PC-9 (cell line): ENCODE results near the gene ATG2B. TPM values are rescaled to one million over a fixed set of nuclear protein-coding genes. Genes with fewer than 3 reads are reported as not detected.

ENCODE experiments used
- BruUV-seq: library from RNA; stranded (reverse); fragments of 400-500 nt; replicated peaks from 2 replicates; lab custom pipeline; 2021; lab: Mats Ljungman, UMichigan
- CTCF ChIA-PET: fragments of 300-600 bp; sonication (Branson Sonifier 250); formaldehyde crosslinking; loops from one replicate; lab custom pipeline; 2022; ENCODE audit warnings: antibody characterized with exemption; lab: Charles Lee
- POLR2A ChIA-PET: fragments of 300-600 bp; sonication (Branson Sonifier 250); formaldehyde crosslinking; loops from one replicate; lab custom pipeline; 2022; ENCODE audit warnings: antibody characterized with exemption; ENCODE audit not compliant: unreplicated experiment; lab: Charles Lee
- DNase-seq, 2 experiments: peaks; one replicate each; pipeline versions ENCODE4 v3.0.0 to v3.0.0-alpha.2; 2015 to 2022; ENCODE audit warnings: mixed read lengths in 1 of 2
- H2AFZ ChIP-seq: fragments of 200-600 bp; sonication (generic); 2 replicates; pipeline ENCODE4 v1.8.1; 2017; ENCODE audit warnings: antibody characterized with exemption
- H3F3A ChIP-seq: fragments of 200-600 bp; sonication (generic); 2 replicates; pipeline ENCODE4 v1.8.1; 2017; ENCODE audit warnings: antibody characterized with exemption, mild to moderate bottlenecking, low read depth; ENCODE audit not compliant: insufficient read depth
- H3K27ac ChIP-seq: fragments of 200-600 bp; sonication (generic); 2 replicates; pipeline ENCODE4 v1.6.1; 2016; ENCODE audit warnings: mixed run types
- H3K27me3 ChIP-seq: fragments of 200-600 bp; sonication (generic); 2 replicates; pipeline ENCODE4 v1.6.1; 2016; ENCODE audit warnings: low read depth, mixed run types; ENCODE audit not compliant: insufficient read depth
- H3K36me3 ChIP-seq: fragments of 200-600 bp; sonication (generic); 2 replicates; pipeline ENCODE4 v1.6.1; 2016; ENCODE audit warnings: low read depth, mixed run types
- H3K4me1 ChIP-seq: fragments of 200-600 bp; sonication (generic); replicated peaks from 2 replicates; pipeline ENCODE4 v1.6.1; 2016; ENCODE audit warnings: mixed run types; ENCODE audit not compliant: insufficient read depth
- H3K4me2 ChIP-seq: fragments of 200-600 bp; sonication (generic); 2 replicates; pipeline ENCODE4 v1.6.1; 2017; ENCODE audit warnings: mixed run types
- H3K4me3 ChIP-seq: fragments of 200-600 bp; sonication (generic); 2 replicates; pipeline ENCODE4 v1.6.1; 2016; ENCODE audit warnings: mixed run types
- H3K79me2 ChIP-seq: fragments of 200-600 bp; sonication (generic); 2 replicates; pipeline ENCODE4 v1.6.1; 2017; ENCODE audit warnings: low read depth, mixed run types
- H3K9me2 ChIP-seq: fragments of 200-600 bp; sonication (generic); 2 replicates; pipeline ENCODE4 v1.8.1; 2017; ENCODE audit warnings: mild to moderate bottlenecking; ENCODE audit not compliant: insufficient read depth
- H3K9me3 ChIP-seq: fragments of 200-600 bp; sonication (generic); 2 replicates; pipeline ENCODE4 v1.8.1; 2016; ENCODE audit warnings: low read depth; ENCODE audit not compliant: insufficient read depth
- H4K20me1 ChIP-seq: fragments of 200-600 bp; sonication (generic); 2 replicates; pipeline ENCODE4 v1.8.1; 2017; ENCODE audit not compliant: insufficient read depth
- CTCF ChIP-seq: fragments of 200-600 bp; sonication (generic); conservative IDR thresholded peaks from 2 replicates; pipeline ENCODE4 v1.6.1; 2017; ENCODE audit warnings: mixed run types, antibody characterized with exemption, mild to moderate bottlenecking, moderate library complexity
- EZH2 ChIP-seq: fragments of 200-600 bp; sonication (generic); IDR thresholded peaks from 2 replicates; pipeline ENCODE4 v1.8.0; 2017; ENCODE audit warnings: antibody characterized with exemption, low read depth
- intact Hi-C: fragments of 100-400 bp; cut with micrococcal nuclease; formaldehyde crosslinking; loops from one replicate; pipeline ENCODE4 v1.10.0; 2022; ENCODE audit not compliant: unreplicated experiment
- total RNA-seq: library from RNA; stranded (reverse); gene quantifications from 2 replicates; pipeline ENCODE4 v1.2.3, GENCODE V29; 2021

The ATG2B gene
- total RNA-seq, 1 experiment from 2014 or later, result 6.6 TPM

- Histone ChIP-seq H4K20me1 (no peaks in the 10 kb centered on the region), H3K36me3 (no peaks in the 10 kb centered on the region), H3K4me1 (peaks cover 29% of the 10 kb centered on the region), H3K79me2 (no peaks in the 10 kb centered on the region), H3K27ac (no peak overlapping the region), H2AFZ (no peak overlapping the region), H3K9me2 (no peaks in the 10 kb centered on the region), H3K27me3 (no peaks in the 10 kb centered on the region), H3K4me3 (no peak overlapping the region), H3K9me3 (no peaks in the 10 kb centered on the region), H3F3A (peaks cover 17% of the 10 kb centered on the region; the same call in 1 of the 2 replicates), H3K4me2 (no peak overlapping the region)
- POLR2A ChIA-PET, result no interaction called here
- DNase-seq, result no peak
- CTCF ChIA-PET, result no interaction called here
- intact Hi-C loops, result no loop called here
- no peak for TF ChIP-seq CTCF
- TF ChIP-seq EZH2, result no peak
- no TSS peak for BruUV-seq
Measured at GRCh38 chr14:96261053-96261452, 102.1 kb downstream of the ATG2B start.

- H3K9me3 ChIP-seq, result no peaks in the 10 kb centered on the region
- H3K9me2 ChIP-seq, result no peaks in the 10 kb centered on the region
- H2AFZ ChIP-seq, result no peak overlapping the region
- peaks cover 30% of the 10 kb centered on the region for H3K4me1 ChIP-seq
- H3F3A ChIP-seq, result peaks cover 17% of the 10 kb centered on the region; the same call in 1 of the 2 replicates
- H4K20me1 ChIP-seq, result no peaks in the 10 kb centered on the region
- ChIA-PET CTCF (no interaction called here), POLR2A (no interaction called here)
- TF ChIP-seq CTCF, result no peak
- no peak for TF ChIP-seq EZH2
- H3K27ac ChIP-seq, result no peak overlapping the region
- no TSS peak for BruUV-seq
- no peak overlapping the region for H3K4me2 ChIP-seq
- intact Hi-C loops, result no loop called here
- H3K4me3 ChIP-seq, result no peak overlapping the region
- DNase-seq, result peak in 1 of 2 experiments; percentile 55
- H3K79me2 ChIP-seq, result no peaks in the 10 kb centered on the region
- H3K36me3 ChIP-seq, result no peaks in the 10 kb centered on the region
- H3K27me3 ChIP-seq, result no peaks in the 10 kb centered on the region
Measured at GRCh38 chr14:96260341-96260821, 102.8 kb downstream of the ATG2B start.

GRCh38 chr14:96257900-96258299 lies 105.2 kb downstream of the ATG2B start:
- intact Hi-C loops, result no loop called here
- H2AFZ ChIP-seq, result no peak overlapping the region
- H3K79me2 ChIP-seq, result no peaks in the 10 kb centered on the region
- H3K36me3 ChIP-seq, result no peaks in the 10 kb centered on the region
- peaks cover 9% of the 10 kb centered on the region; the same call in 1 of the 2 replicates for H3F3A ChIP-seq
- H3K9me3 ChIP-seq, result no peaks in the 10 kb centered on the region
- H3K9me2 ChIP-seq, result no peaks in the 10 kb centered on the region
- no peaks in the 10 kb centered on the region for H3K27me3 ChIP-seq
- ChIA-PET CTCF (no interaction called here), POLR2A (no interaction called here)
- H3K27ac ChIP-seq, result no peak overlapping the region
- H4K20me1 ChIP-seq, result no peaks in the 10 kb centered on the region
- H3K4me3 ChIP-seq, result no peak overlapping the region
- TF ChIP-seq CTCF, result no peak
- no peak for TF ChIP-seq EZH2
- H3K4me1 ChIP-seq, result peaks cover 29% of the 10 kb centered on the region
- BruUV-seq, result no TSS peak
- no peak for DNase-seq
- no peak overlapping the region for H3K4me2 ChIP-seq
